HL-60 (cell line): ENCODE measurements around the gene CRYBA2.

ENCODE experiments used
- DNase-seq, 2 experiments: peaks; one replicate each; pipeline ENCODE4 v3.0.0-alpha.2; 2010 to 2020; ENCODE audit warnings: low read depth in 1 of 2, low spot score in 1 of 2
- H3K27ac ChIP-seq: fragments of 250-450 bp; sonication (Bioruptor Pico); replicated peaks from 2 replicates; pipeline ENCODE4 v1.5.1; 2020; ENCODE audit warnings: mild to moderate bottlenecking, moderate library complexity
- H3K27me3 ChIP-seq: fragments of 250-450 bp; sonication (Bioruptor Pico); 2 replicates; pipeline ENCODE4 v1.5.1; 2021; ENCODE audit warnings: mild to moderate bottlenecking, moderate library complexity; ENCODE audit not compliant: insufficient read depth, poor library complexity, severe bottlenecking
- H3K4me3 ChIP-seq: replicated peaks from 2 replicates; pipeline ENCODE4 v1.5.1; 2011; ENCODE audit warnings: mild to moderate bottlenecking, control low read depth, low read length; ENCODE audit not compliant: insufficient read depth
- GABPA ChIP-seq: IDR thresholded peaks from 2 replicates; pipeline ENCODE4 v1.6.1; 2012; ENCODE audit warnings: low read depth
- POLR2AphosphoS5 ChIP-seq: IDR thresholded peaks from 2 replicates; pipeline ENCODE4 v1.6.1; 2012; ENCODE audit warnings: low read depth
- SPI1 ChIP-seq: IDR thresholded peaks from 2 replicates; pipeline ENCODE4 v1.6.1; 2012; ENCODE audit warnings: low read depth, mild to moderate bottlenecking, borderline replicate concordance
- TF ChIP-seq, protein P1 (sequence below): IDR thresholded peaks from one replicate; pipeline ENCODE4 v1.5.1; 2011; ENCODE audit warnings: low read length, control low read depth, inconsistent platforms; ENCODE audit not compliant: insufficient read depth
- TF ChIP-seq, protein P2 (sequence below): IDR thresholded peaks from 2 replicates; pipeline ENCODE4 v1.6.1; 2012; ENCODE audit warnings: low read depth; ENCODE audit not compliant: insufficient replicate concordance

The CRYBA2 gene

DNA sequence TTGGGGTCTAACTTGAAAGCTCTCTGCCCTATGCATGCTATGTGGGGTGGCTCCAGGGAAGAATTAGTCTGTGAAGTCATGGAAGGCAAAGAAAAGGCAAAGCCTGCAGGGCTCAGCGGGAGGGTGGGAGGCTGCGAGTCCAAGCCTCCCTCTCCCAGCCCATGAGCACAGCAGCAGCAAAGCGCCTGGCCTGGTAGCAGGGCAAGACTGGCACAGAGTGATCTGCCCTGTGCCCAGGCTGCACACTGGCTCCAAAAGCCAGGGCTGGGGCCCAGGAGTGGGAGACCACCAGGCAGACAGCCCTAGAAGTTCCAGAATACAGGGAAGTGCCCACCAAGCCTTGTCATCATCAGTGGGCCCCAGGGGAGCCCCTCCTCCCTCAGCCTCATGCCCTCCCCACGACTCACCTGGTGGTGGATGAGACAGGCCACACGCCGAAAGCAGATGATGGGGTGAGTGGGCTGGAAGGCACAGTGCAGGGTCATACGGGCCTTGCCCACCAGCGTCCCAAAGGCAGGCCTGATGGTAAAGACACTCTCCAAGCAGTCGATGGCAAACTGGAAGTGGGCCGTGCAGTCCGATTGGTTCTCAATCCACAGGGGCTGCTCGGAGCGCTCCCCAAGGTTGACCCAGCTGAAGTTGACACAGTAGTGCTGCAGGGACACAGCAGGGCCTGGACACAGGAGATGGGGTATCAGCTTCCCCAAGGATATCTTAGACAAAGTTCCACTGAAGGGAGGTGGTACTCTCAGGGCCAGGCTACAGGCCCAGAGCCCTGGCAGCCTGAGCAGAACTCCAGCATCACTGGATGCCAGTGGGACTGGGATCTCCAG is 36.0 kb upstream of the CRYBA2 start:
- no peak overlapping the region for H3K27ac ChIP-seq
- DNase-seq: no peak
- no peak overlapping the region for H3K4me3 ChIP-seq
- H3K27me3 ChIP-seq: peaks cover 22% of the 10 kb centered on the region
- TF ChIP-seq SPI1: no peak

DNA sequence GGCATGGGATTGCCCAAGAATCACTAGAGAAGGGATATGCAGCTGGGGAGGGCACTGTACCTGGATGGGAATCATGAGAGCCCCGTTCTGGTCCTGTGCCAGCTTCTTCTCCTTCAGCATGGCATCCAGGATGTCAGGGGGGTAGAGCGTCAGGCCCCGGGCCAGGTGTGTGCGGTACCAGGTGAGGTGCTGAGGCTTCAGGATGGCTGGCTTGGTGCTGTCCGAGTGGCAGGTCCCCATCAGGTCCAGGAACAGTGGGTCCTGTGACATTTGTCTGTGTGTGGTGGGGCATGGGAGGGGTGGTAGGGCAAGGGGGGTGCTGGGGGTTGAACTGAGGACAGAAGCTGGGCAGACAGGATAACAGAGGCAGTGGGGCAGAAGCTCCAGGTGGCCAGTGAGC is 34.9 kb upstream of the CRYBA2 start:
- TF ChIP-seq, protein P1, sequence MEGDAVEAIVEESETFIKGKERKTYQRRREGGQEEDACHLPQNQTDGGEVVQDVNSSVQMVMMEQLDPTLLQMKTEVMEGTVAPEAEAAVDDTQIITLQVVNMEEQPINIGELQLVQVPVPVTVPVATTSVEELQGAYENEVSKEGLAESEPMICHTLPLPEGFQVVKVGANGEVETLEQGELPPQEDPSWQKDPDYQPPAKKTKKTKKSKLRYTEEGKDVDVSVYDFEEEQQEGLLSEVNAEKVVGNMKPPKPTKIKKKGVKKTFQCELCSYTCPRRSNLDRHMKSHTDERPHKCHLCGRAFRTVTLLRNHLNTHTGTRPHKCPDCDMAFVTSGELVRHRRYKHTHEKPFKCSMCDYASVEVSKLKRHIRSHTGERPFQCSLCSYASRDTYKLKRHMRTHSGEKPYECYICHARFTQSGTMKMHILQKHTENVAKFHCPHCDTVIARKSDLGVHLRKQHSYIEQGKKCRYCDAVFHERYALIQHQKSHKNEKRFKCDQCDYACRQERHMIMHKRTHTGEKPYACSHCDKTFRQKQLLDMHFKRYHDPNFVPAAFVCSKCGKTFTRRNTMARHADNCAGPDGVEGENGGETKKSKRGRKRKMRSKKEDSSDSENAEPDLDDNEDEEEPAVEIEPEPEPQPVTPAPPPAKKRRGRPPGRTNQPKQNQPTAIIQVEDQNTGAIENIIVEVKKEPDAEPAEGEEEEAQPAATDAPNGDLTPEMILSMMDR: no peak
- TF ChIP-seq GABPA (no peak), POLR2AphosphoS5 (no peak), SPI1 (no peak)
- TF ChIP-seq, protein P2, sequence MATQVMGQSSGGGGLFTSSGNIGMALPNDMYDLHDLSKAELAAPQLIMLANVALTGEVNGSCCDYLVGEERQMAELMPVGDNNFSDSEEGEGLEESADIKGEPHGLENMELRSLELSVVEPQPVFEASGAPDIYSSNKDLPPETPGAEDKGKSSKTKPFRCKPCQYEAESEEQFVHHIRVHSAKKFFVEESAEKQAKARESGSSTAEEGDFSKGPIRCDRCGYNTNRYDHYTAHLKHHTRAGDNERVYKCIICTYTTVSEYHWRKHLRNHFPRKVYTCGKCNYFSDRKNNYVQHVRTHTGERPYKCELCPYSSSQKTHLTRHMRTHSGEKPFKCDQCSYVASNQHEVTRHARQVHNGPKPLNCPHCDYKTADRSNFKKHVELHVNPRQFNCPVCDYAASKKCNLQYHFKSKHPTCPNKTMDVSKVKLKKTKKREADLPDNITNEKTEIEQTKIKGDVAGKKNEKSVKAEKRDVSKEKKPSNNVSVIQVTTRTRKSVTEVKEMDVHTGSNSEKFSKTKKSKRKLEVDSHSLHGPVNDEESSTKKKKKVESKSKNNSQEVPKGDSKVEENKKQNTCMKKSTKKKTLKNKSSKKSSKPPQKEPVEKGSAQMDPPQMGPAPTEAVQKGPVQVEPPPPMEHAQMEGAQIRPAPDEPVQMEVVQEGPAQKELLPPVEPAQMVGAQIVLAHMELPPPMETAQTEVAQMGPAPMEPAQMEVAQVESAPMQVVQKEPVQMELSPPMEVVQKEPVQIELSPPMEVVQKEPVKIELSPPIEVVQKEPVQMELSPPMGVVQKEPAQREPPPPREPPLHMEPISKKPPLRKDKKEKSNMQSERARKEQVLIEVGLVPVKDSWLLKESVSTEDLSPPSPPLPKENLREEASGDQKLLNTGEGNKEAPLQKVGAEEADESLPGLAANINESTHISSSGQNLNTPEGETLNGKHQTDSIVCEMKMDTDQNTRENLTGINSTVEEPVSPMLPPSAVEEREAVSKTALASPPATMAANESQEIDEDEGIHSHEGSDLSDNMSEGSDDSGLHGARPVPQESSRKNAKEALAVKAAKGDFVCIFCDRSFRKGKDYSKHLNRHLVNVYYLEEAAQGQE: no peak
- Histone ChIP-seq H3K27me3 (peaks cover 18% of the 10 kb centered on the region), H3K27ac (no peak overlapping the region), H3K4me3 (no peak overlapping the region)
- DNase-seq: no peak

DNA sequence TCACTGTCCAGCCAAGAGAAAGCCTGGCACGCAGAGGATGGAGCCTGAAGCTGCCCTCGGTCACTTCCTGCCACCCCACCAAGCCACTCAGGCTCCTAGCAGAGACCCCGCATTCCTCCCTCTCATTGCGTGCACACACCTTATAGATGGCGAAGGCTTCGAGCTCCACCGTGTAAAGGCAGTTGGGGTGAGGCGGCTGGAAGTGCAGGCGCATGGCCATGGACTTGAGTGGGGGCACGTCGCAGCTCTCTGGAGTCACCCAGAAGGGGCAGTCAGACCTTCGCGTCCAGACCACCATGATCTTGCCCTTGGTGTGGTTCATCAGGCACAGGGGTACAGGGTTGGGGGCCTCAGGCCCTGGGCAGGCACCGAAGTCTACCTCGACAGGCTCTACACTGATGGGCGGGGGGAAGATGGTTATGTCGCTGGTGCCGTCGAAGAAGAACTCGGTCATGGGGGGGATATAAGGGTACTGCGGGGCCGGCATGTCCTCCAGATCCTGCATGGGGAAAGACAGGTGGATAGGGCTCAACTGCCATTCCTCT is 34.4 kb upstream of the CRYBA2 start:
- Histone ChIP-seq H3K27ac (no peak overlapping the region), H3K4me3 (no peak overlapping the region), H3K27me3 (peaks cover 14% of the 10 kb centered on the region)
- no peak for TF ChIP-seq POLR2AphosphoS5
- no peak for TF ChIP-seq GABPA
- TF ChIP-seq, protein P2: no peak
- TF ChIP-seq, protein P1: no peak
- TF ChIP-seq SPI1: no peak
- DNase-seq: no peak

DNA sequence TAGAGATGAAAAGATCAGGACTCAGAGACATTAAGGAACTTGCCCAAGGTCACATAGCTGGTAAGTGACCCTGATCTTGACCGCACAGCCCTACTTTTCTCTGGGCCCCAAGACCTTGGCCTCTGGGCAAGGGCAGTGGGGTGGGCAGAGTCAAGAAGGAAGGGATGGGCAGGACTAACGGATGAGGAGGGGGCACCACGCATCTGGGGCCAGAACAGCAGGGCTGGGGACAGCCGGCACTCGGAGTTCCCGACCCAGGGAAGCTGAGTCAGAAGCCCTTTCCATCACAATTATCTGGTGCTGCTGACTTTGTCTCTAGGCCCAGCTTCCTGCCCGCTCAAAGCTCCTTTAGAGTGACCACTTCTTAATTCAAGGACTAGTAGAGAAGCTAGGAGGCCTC is 33.7 kb upstream of the CRYBA2 start:
- no peak for DNase-seq
- TF ChIP-seq, protein P2: no peak
- TF ChIP-seq GABPA: no peak
- no peak for TF ChIP-seq POLR2AphosphoS5
- TF ChIP-seq SPI1: no peak
- TF ChIP-seq, protein P1: no peak
- Histone ChIP-seq H3K27ac (no peak overlapping the region), H3K4me3 (no peak overlapping the region), H3K27me3 (peaks cover 11% of the 10 kb centered on the region)
